ENCODE results near the gene ALLC.
"Not testable (repeated sequence)": the region's sequence is repeated elsewhere in the genome, so short reads cannot be mapped to it uniquely, and the experiment has no call there.

ALLC gene

DNA sequence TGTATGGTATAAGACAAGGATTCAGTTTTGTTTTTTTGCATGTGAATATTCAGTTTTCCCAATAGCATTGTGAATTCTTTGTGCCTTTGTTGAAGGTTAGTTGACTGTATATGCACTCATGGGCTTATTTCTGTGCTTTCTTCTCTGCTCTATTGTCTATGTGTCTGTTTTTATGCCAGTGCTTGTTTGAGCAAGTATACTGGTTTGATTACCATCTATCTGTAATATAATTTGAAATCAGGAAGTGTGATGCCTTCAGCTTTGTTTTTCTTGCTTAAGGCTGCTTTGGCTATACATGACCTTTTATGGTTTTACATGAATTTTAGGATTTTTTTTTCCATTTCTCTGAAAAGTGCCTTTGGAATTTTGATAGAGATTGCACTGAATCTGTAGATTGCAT, 39.6 kb upstream of the ALLC start:
- TF ChIP-seq, protein P1, sequence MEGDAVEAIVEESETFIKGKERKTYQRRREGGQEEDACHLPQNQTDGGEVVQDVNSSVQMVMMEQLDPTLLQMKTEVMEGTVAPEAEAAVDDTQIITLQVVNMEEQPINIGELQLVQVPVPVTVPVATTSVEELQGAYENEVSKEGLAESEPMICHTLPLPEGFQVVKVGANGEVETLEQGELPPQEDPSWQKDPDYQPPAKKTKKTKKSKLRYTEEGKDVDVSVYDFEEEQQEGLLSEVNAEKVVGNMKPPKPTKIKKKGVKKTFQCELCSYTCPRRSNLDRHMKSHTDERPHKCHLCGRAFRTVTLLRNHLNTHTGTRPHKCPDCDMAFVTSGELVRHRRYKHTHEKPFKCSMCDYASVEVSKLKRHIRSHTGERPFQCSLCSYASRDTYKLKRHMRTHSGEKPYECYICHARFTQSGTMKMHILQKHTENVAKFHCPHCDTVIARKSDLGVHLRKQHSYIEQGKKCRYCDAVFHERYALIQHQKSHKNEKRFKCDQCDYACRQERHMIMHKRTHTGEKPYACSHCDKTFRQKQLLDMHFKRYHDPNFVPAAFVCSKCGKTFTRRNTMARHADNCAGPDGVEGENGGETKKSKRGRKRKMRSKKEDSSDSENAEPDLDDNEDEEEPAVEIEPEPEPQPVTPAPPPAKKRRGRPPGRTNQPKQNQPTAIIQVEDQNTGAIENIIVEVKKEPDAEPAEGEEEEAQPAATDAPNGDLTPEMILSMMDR (IDR thresholded peaks at IDR 0.05; ENCODE audit: insufficient read depth, low read length, poor library complexity, severe bottlenecking), result no peak
- Histone ChIP-seq H3K4me3 (replicated peaks; ENCODE audit: low read depth, low read length) (no peak overlapping the region), H3K36me3 (ENCODE audit: control insufficient read depth, insufficient read depth, low read length) (no peaks in the 10 kb centered on the region), H3K27me3 (replicated peaks; ENCODE audit: control insufficient read depth, insufficient read depth, low read length) (no peaks in the 10 kb centered on the region)
- DNase-seq (ENCODE audit: extremely low read depth, insufficient read length), result no peak

DNA sequence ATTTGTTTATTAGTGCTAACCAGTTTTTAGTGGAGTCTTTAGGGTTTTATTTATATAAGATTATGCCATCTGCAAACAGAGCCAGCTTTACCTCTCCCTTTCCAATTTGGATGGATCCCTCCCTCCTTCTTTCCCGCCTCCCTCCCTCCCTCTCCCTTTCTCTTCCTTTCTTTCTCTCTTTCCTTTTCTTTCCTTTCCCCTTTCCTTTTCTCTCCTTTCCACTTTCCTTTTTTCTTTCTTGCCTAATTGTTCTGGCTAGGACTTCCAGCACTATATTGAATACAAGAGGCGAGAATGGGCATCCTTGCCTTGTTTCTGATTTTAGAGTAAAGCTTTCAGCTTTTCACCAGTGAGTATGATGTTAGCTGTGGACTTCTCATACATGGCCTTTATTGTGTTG, 39.0 kb upstream of the ALLC start:
- TF ChIP-seq, protein P1 (IDR thresholded peaks at IDR 0.05; ENCODE audit: insufficient read depth, low read length, poor library complexity, severe bottlenecking), result no peak
- Histone ChIP-seq H3K36me3 (ENCODE audit: control insufficient read depth, insufficient read depth, low read length) (no peaks in the 10 kb centered on the region), H3K27me3 (replicated peaks; ENCODE audit: control insufficient read depth, insufficient read depth, low read length) (no peaks in the 10 kb centered on the region), H3K4me3 (replicated peaks; ENCODE audit: low read depth, low read length) (no peak overlapping the region)
- no peak for DNase-seq (ENCODE audit: extremely low read depth, insufficient read length)

GRCh38 chr2:3619661-3620060, 38.3 kb upstream of the ALLC start:
- not testable (repeated sequence) for H3K36me3 ChIP-seq (ENCODE audit: control insufficient read depth, insufficient read depth, low read length); H3K27me3 ChIP-seq (replicated peaks; ENCODE audit: control insufficient read depth, insufficient read depth, low read length); H3K4me3 ChIP-seq (replicated peaks; ENCODE audit: low read depth, low read length); DNase-seq (ENCODE audit: extremely low read depth, insufficient read length)

DNA sequence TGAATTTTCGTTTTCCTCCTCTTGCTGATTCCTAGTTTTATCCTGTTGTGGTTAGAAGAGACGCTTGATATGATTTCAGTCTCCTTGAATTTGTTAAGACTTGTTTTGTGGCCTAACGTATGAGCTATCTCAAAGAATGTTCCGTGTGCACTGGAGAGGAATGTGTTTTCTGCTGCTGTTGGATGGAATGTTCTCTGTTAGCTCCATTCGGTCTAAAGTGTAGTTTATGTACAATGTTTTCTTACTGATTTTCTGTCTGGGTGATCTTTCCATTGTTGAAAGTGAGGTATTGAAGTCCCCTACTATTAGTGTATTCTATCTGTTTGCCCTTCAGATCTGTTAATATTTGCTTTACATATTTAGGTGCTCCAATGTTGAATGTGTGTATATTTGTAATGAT, 37.2 kb upstream of the ALLC start:
- no peaks in the 10 kb centered on the region for H3K27me3 ChIP-seq (replicated peaks; ENCODE audit: control insufficient read depth, insufficient read depth, low read length)
- no peak overlapping the region for H3K4me3 ChIP-seq (replicated peaks; ENCODE audit: low read depth, low read length)
- TF ChIP-seq, protein P1 (IDR thresholded peaks at IDR 0.05; ENCODE audit: insufficient read depth, low read length, poor library complexity, severe bottlenecking), result no peak
- no peaks in the 10 kb centered on the region for H3K36me3 ChIP-seq (ENCODE audit: control insufficient read depth, insufficient read depth, low read length)
- no peak for DNase-seq (ENCODE audit: extremely low read depth, insufficient read length)

GRCh38 chr2:3622967-3623366, 35.0 kb upstream of the ALLC start:
- no peaks in the 10 kb centered on the region for H3K36me3 ChIP-seq (ENCODE audit: control insufficient read depth, insufficient read depth, low read length)
- TF ChIP-seq, protein P1 (IDR thresholded peaks at IDR 0.05; ENCODE audit: insufficient read depth, low read length, poor library complexity, severe bottlenecking), result no peak
- no peak for DNase-seq (ENCODE audit: extremely low read depth, insufficient read length)
- H3K27me3 ChIP-seq (replicated peaks; ENCODE audit: control insufficient read depth, insufficient read depth, low read length), result no peaks in the 10 kb centered on the region
- no peak overlapping the region for H3K4me3 ChIP-seq (replicated peaks; ENCODE audit: low read depth, low read length)

DNA sequence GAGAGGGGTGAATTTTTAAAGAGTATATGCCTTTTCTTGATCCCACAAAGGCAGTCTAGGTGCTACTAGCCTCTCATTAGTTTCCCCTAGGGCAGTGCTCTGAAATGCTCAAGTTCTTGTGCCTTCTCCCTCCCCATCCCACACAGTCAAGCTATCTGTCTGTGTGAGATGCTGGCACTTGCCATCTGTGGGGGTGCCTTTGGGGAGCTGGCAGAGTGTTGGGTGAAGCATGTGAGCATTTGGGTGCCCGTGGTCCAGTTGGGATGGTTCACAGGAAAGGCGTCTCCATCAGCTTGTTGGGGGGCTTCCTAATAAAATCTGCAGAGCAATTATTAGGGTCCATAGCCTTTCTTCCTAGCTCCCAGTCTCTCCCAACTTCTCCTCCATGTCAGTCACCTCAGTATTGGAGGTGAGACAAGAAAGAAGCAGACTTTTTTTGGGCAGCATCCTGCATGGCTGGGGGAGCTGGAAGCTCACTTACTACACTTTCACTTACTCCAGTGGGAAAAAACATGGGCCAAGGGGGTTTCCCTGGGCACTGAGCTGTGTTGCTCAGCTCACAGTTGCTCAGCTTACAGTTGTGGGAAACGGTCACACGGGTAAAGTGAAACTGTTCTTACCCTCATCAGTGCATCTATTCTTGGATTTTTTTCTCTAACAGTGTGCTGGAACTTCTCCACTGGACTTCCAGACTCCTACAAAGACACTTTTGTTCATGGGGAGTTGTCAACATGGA, 33.8 kb upstream of the ALLC start:
- DNase-seq (ENCODE audit: extremely low read depth, insufficient read length), result no peak
- no peaks in the 10 kb centered on the region for H3K36me3 ChIP-seq (ENCODE audit: control insufficient read depth, insufficient read depth, low read length)
- no peaks in the 10 kb centered on the region for H3K27me3 ChIP-seq (replicated peaks; ENCODE audit: control insufficient read depth, insufficient read depth, low read length)
- TF ChIP-seq, protein P1 (IDR thresholded peaks at IDR 0.05; ENCODE audit: insufficient read depth, low read length, poor library complexity, severe bottlenecking), result no peak
- no peak overlapping the region for H3K4me3 ChIP-seq (replicated peaks; ENCODE audit: low read depth, low read length)
